HG02973 (cell line): ENCODE data around the gene AHRR.
A peak's percentile ranks its signal among the peaks of the same experiment; 100 is the strongest.

Experiments
- ATAC-seq: cut with Tn5 transposase; IDR thresholded peaks from one replicate; pipeline ENCODE4 v1.9.1; 2021; ENCODE audit warnings: moderate library complexity; ENCODE audit not compliant: unreplicated experiment

The AHRR gene

DNA sequence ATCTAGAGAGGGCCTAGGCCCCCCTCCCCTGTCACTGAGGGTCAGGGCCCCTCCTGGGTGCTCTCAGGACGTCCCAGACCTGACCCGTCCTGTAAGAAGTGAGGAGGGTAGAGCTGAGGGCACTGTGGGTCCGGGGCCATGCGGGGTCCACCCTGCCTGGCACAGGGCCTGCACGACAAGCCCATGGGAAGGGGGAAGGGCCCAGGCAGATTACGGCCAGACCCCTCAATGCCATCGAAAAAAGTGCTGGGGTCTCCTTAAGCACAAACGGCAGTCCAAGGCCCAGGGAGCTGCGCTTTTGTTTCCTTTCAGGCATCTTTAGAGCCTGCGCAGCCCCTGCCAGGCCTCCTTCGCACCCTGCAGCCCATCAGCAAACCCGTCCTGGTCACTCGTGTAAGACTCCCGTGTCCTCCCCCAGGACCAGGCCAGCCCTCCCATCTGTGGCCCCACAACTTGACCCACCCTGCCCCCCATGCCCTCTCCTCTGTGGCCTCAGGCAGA is 117.0 kb downstream of the AHRR start:
- no peak for ATAC-seq

DNA sequence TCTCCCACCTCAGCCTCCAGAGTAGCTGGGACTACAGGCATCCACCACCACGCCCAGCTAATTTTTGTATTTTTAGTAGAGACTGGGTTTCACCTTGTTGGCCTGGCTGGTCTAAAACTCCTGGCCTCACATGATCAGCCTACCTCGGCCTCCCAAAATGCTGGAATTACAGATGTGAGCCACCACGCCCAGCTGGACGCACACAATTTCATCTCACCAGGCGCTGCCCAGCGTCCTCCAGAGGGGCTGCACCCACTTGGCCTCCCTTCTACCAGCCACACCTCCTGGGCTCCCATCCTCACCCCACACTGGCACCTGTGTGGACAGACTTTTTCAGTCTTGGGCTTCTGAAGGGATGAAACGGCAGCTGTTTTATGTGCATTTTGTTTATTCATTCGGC is 117.7 kb downstream of the AHRR start:
- ATAC-seq: no peak

GRCh38 chr5:439636-440035 is 118.1 kb downstream of the AHRR start:
- no peak for ATAC-seq

- ATAC-seq: no peak
These were observed 119.1 kb downstream of the AHRR start for GRCh38 chr5:440401-441201.

GRCh38 chr5:441996-442334 is 120.5 kb downstream of the AHRR start:
- no peak for ATAC-seq

- peak; percentile 77 for ATAC-seq
These were observed 121.1 kb downstream of the AHRR start, which contains the start of gene EXOC3 for GRCh38 chr5:442335-443238. Gene EXOC3 (plus strand): TSS chr5:443176. CDS start chr5:446206, 3,030 bp downstream.

DNA sequence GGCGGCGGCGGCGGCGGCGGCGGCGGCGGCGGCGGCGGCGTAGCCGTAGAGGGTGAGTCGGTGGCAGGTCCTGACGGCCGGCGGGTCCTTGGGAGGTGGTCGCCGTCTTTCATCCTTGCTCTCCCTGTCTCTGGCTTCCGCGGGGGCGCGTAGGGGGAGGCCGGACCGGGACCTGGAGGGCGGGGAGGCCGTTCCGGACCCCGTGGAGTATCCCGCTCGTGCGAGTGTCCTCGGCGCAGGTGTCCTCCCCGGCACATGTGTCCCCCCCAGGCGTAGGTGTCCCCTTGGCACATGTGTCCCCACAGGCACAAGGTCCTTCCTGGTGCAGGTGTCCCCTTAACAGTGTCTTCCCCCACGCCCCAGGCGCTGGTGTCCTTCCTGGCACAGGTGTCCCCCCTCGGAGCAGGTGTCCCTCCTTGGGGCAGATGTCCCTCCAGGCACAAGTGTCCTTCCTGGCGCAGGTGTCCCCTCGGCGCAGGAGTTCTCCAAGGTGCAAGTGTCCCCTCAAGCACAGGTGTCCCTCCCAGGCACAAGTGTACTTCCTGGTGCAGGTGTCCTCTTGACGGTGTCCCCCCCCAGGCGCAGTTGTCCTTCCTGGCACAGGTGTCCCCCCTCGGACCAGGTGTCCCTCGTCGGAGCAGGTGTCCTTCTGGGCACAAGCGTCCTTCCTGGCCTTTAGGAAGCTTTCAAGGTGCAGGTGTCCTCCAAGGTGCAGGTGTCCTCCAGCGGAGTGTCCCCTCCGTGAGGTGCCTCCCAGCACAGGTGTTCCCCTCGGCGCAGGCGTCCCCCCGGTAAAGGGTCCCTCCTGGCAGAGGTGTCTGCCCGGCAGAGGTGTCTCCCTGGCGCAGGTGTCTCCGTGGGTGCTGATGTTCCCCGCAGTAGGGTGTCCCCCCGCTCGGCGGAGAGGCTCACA is 122.0 kb downstream of the AHRR start:
- ATAC-seq: peak; percentile 26

- no peak for ATAC-seq
These were observed 122.7 kb downstream of the AHRR start for GRCh38 chr5:444226-444625.

- ATAC-seq: no peak
These were observed 124.1 kb downstream of the AHRR start for GRCh38 chr5:445591-445990.

GRCh38 chr5:446066-446882 is 124.8 kb downstream of the AHRR start:
- ATAC-seq: no peak

- no peak for ATAC-seq
These were observed 125.4 kb downstream of the AHRR start for GRCh38 chr5:446883-447263.

DNA sequence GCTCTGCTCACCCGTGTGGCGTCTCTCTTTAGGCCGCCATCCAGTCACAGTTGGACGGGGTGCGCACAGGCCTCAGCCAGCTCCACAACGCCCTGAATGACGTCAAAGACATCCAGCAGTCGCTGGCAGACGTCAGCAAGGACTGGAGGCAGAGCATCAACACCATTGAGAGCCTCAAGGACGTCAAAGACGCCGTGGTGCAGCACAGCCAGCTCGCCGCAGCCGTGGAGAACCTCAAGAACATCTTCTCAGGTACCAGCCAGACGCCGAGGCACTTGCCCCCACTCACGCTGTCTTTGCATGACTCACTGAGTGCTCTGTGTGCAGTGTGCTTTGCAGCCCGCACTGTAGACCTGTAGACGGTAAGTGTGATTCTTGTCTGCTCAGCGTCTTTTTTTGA is 126.0 kb downstream of the AHRR start:
- no peak for ATAC-seq

DNA sequence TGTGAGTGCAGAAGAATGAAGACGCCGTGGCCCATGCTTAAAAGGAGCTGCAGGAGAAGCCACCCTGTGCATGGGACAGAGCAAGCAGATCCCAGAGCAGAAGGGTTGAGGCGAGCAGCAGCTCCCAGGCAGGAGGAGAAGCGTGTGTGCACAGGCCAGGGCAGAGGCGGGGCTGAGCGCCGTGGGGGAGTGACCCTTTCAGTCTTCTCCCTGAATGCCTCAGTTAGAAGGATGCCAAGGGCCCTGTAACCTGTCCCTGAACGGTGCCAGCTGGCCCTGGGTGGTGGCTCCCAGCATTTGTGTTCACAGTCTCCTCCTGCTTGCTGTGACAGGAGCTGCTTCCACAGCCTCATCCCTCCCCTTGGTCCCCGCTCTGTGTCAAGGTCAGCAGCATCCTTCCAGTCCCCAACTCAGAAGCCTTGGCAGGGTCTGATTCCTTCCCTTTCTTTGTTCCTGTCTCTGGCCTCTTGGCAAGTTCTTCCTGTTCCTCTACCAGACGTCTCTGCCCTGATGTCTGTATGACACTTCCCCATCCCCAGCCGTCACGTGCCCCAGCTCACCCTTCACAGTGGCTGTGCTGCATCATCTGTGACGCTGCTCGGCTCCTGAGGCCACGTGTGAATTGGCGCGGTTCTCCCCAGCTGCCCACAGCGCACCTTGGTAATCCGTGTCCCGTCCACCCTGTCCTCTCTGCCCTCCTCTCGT is 126.7 kb downstream of the AHRR start:
- no peak for ATAC-seq

DNA sequence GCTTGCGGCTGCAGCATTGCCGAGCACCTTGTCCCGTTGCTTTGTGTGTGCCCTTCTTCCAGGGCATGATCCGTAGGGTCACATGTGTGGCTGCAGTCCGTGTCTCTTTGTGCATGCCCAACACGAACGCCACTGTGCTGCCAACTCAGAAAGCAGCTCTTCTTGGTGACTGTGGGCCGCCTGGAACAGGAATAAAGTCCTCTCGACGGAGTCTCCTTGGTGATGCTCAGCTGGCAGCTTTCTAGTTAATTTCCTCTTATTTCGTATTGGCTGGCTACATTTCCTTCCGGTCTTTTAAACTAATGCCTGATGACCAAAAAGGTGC is 127.2 kb downstream of the AHRR start:
- no peak for ATAC-seq

- no peak for ATAC-seq
These were observed 127.6 kb downstream of the AHRR start for GRCh38 chr5:449151-449550.

GRCh38 chr5:451587-452458 is 130.3 kb downstream of the AHRR start:
- ATAC-seq: no peak

DNA sequence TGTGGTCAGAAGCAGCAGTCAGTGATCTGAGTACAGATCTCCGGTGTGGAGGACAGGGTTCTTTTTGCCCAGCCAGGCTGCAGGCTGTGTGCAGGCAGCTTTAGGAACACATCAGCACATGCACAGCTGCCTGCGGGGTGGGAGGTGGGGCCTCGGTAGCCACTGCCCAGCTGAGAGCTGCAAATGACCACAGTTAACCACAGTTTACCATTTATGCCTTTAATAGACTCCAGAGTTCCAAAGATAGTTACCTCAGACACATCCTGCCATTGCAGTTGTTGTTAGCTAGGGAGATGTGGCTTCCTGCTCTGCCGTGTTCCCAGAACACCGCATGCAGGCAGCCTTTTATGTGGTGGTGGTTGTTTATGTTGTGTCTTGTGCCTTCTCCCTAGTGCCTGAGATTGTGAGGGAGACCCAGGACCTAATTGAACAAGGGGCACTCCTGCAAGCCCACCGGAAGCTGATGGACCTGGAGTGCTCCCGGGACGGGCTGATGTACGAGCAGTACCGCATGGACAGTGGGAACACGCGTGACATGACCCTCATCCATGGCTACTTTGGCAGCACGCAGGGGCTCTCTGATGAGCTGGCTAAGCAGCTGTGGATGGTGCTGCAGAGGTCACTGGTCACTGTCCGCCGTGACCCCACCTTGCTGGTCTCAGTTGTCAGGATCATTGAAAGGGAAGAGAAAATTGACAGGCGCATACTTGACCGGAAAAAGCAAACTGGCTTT is 131.6 kb downstream of the AHRR start:
- ATAC-seq: no peak
